ENCODE measurements around the gene C5orf58.

DNA sequence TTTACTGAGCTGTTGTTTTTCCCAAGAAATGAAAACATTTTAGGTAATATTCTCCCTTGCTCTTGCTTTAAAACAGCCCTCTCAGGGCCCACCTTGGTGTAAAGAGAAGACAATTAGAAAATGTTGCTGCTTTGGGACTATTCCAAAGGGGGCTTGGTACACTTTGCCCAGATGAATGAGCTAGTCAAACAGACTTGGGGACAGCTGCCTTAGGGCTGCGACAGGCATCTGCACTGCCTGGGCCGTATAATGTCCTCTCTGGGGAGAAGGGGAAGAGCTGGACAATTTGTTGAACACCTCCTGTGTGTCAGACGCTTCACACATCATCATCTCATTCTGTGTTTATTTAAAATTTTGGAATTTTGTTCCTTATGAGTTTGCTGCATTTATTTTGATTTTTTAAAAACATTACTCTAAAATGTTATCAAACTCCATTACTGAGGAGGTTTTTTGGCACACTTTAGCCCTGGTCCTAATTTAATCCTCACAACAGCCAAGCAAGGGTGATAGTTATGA lies 28.8 kb downstream of the C5orf58 start:
- TF ChIP-seq ARNTL (CRISPR knock-in tag; IDR thresholded peaks at IDR 0.05; ENCODE audit: borderline replicate concordance, low read depth): no peak
- TF ChIP-seq TCF4 (CRISPR knock-in tag; IDR thresholded peaks at IDR 0.05; ENCODE audit: borderline replicate concordance): no peak
- TF ChIP-seq ZNF565 (CRISPR knock-in tag; conservative IDR thresholded peaks at IDR 0.05; ENCODE audit: low read depth): no peak
- no peak for TF ChIP-seq ZFP30 (CRISPR knock-in tag; IDR thresholded peaks at IDR 0.05)
- no peak for TF ChIP-seq POU6F1 (CRISPR knock-in tag; IDR thresholded peaks at IDR 0.05; ENCODE audit: borderline replicate concordance, low read depth)
- TF ChIP-seq, protein P1, sequence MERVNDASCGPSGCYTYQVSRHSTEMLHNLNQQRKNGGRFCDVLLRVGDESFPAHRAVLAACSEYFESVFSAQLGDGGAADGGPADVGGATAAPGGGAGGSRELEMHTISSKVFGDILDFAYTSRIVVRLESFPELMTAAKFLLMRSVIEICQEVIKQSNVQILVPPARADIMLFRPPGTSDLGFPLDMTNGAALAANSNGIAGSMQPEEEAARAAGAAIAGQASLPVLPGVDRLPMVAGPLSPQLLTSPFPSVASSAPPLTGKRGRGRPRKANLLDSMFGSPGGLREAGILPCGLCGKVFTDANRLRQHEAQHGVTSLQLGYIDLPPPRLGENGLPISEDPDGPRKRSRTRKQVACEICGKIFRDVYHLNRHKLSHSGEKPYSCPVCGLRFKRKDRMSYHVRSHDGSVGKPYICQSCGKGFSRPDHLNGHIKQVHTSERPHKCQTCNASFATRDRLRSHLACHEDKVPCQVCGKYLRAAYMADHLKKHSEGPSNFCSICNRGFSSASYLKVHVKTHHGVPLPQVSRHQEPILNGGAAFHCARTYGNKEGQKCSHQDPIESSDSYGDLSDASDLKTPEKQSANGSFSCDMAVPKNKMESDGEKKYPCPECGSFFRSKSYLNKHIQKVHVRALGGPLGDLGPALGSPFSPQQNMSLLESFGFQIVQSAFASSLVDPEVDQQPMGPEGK (CRISPR knock-in tag; IDR thresholded peaks at IDR 0.05; ENCODE audit: borderline replicate concordance): no peak
- TF ChIP-seq, protein P2, sequence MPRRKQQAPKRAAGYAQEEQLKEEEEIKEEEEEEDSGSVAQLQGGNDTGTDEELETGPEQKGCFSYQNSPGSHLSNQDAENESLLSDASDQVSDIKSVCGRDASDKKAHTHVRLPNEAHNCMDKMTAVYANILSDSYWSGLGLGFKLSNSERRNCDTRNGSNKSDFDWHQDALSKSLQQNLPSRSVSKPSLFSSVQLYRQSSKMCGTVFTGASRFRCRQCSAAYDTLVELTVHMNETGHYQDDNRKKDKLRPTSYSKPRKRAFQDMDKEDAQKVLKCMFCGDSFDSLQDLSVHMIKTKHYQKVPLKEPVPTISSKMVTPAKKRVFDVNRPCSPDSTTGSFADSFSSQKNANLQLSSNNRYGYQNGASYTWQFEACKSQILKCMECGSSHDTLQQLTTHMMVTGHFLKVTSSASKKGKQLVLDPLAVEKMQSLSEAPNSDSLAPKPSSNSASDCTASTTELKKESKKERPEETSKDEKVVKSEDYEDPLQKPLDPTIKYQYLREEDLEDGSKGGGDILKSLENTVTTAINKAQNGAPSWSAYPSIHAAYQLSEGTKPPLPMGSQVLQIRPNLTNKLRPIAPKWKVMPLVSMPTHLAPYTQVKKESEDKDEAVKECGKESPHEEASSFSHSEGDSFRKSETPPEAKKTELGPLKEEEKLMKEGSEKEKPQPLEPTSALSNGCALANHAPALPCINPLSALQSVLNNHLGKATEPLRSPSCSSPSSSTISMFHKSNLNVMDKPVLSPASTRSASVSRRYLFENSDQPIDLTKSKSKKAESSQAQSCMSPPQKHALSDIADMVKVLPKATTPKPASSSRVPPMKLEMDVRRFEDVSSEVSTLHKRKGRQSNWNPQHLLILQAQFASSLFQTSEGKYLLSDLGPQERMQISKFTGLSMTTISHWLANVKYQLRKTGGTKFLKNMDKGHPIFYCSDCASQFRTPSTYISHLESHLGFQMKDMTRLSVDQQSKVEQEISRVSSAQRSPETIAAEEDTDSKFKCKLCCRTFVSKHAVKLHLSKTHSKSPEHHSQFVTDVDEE (CRISPR knock-in tag; IDR thresholded peaks at IDR 0.05): no peak
- no peak for TF ChIP-seq ZNF8 (CRISPR knock-in tag; IDR thresholded peaks at IDR 0.05)
- no peak for TF ChIP-seq ISL1 (CRISPR knock-in tag; IDR thresholded peaks at IDR 0.05)
- no peak for TF ChIP-seq SNAI2 (CRISPR knock-in tag; IDR thresholded peaks at IDR 0.05)
- no peak for TF ChIP-seq ESRRG (CRISPR knock-in tag; IDR thresholded peaks at IDR 0.05)
